ENCODE measurements around the gene ZBTB1.

GRCh38 chr14:64493455-64493854 lies 11.1 kb upstream of the ZBTB1 start:
- TF ChIP-seq, protein P1, sequence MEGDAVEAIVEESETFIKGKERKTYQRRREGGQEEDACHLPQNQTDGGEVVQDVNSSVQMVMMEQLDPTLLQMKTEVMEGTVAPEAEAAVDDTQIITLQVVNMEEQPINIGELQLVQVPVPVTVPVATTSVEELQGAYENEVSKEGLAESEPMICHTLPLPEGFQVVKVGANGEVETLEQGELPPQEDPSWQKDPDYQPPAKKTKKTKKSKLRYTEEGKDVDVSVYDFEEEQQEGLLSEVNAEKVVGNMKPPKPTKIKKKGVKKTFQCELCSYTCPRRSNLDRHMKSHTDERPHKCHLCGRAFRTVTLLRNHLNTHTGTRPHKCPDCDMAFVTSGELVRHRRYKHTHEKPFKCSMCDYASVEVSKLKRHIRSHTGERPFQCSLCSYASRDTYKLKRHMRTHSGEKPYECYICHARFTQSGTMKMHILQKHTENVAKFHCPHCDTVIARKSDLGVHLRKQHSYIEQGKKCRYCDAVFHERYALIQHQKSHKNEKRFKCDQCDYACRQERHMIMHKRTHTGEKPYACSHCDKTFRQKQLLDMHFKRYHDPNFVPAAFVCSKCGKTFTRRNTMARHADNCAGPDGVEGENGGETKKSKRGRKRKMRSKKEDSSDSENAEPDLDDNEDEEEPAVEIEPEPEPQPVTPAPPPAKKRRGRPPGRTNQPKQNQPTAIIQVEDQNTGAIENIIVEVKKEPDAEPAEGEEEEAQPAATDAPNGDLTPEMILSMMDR (IDR thresholded peaks at IDR 0.05), result no peak
- TF ChIP-seq POLR2A (IDR thresholded peaks at IDR 0.05), result no peak

All from Peyer's patch (tissue), 4 donors.